GM12878 (cell line): ENCODE data around the gene CENPA.

ENCODE experiments used
- ATF7 ChIP-seq: fragments of 450-650 bp; IDR thresholded peaks from 2 replicates; pipeline ENCODE4 v1.6.1; 2016; ENCODE audit warnings: low read depth, mild to moderate bottlenecking
- MXI1 ChIP-seq: fragments of 150-350 bp; IDR thresholded peaks from 2 replicates; pipeline ENCODE4 v1.6.1; 2011; ENCODE audit warnings: low read depth, mild to moderate bottlenecking, inconsistent platforms, low read length, improper control_type of control experiment
- NR2F1 ChIP-seq: fragments of 450-650 bp; conservative IDR thresholded peaks from 2 replicates; pipeline ENCODE4 v1.6.1; 2017; ENCODE audit warnings: mild to moderate bottlenecking
- SIN3A ChIP-seq: IDR thresholded peaks from 2 replicates; pipeline ENCODE4 v1.6.1; 2012; ENCODE audit warnings: low read depth, low read length, improper control_type of control experiment
- TARDBP ChIP-seq: IDR thresholded peaks from 2 replicates; pipeline ENCODE4 v1.6.1; 2016; ENCODE audit warnings: borderline replicate concordance
- TCF3 ChIP-seq: IDR thresholded peaks from 2 replicates; pipeline ENCODE4 v1.6.1; 2012; ENCODE audit warnings: low read depth, mild to moderate bottlenecking, low read length, borderline replicate concordance; ENCODE audit not compliant: insufficient read depth
- USF2 ChIP-seq: IDR thresholded peaks from 2 replicates; pipeline ENCODE4 v1.6.1; 2011; ENCODE audit warnings: low read depth, low read length, improper control_type of control experiment, borderline replicate concordance
- ZBTB40 ChIP-seq: fragments of 450-650 bp; IDR thresholded peaks from 2 replicates; pipeline ENCODE4 v1.6.1; 2016; ENCODE audit warnings: mild to moderate bottlenecking, moderate library complexity, borderline replicate concordance
- ZNF274 ChIP-seq: IDR thresholded peaks from one replicate; pipeline ENCODE4 v1.8.0; 2011; ENCODE audit not compliant: insufficient read length, insufficient read depth
- TF ChIP-seq, protein P1 (sequence below), 3 experiments: IDR thresholded peaks in 2 of 3; conservative IDR thresholded peaks in 1 of 3; 2 replicates each; pipeline ENCODE4 v1.5.1; 2011; ENCODE audit warnings: low read depth in 3 of 3, low read length in 3 of 3, mild to moderate bottlenecking in 3 of 3, control low read depth in 2 of 3, moderate library complexity in 2 of 3, inconsistent platforms in 1 of 3, mixed read lengths in 1 of 3; ENCODE audit not compliant: control insufficient read depth in 2 of 3, insufficient read depth in 1 of 3; ENCODE audit errors: extremely low read depth in 1 of 3

- TF ChIP-seq MXI1 (no peak), TARDBP (no peak), USF2 (no peak), ZNF274 (no peak), TCF3 (no peak), ATF7 (no peak), NR2F1 (no peak), SIN3A (no peak), ZBTB40 (no peak)
- TF ChIP-seq, protein P1, sequence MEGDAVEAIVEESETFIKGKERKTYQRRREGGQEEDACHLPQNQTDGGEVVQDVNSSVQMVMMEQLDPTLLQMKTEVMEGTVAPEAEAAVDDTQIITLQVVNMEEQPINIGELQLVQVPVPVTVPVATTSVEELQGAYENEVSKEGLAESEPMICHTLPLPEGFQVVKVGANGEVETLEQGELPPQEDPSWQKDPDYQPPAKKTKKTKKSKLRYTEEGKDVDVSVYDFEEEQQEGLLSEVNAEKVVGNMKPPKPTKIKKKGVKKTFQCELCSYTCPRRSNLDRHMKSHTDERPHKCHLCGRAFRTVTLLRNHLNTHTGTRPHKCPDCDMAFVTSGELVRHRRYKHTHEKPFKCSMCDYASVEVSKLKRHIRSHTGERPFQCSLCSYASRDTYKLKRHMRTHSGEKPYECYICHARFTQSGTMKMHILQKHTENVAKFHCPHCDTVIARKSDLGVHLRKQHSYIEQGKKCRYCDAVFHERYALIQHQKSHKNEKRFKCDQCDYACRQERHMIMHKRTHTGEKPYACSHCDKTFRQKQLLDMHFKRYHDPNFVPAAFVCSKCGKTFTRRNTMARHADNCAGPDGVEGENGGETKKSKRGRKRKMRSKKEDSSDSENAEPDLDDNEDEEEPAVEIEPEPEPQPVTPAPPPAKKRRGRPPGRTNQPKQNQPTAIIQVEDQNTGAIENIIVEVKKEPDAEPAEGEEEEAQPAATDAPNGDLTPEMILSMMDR (IDR thresholded peaks at IDR 0.05 in 2 of 3, conservative IDR thresholded peaks at IDR 0.05 in 1 of 3; ENCODE audit: control insufficient read depth in 2 of 3, extremely low read depth in 1 of 3, insufficient read depth in 1 of 3, low read depth in 3 of 3, low read length in 3 of 3) = no peak
Measured at GRCh38 chr2:26772064-26773001, 13.5 kb upstream of the CENPA start.
